Neural cell (in vitro differentiated cells): ENCODE data around the gene POLH. TPM values are rescaled to one million over a fixed set of nuclear protein-coding genes. Genes with fewer than 3 reads are reported as not detected.

ENCODE experiments used
- H2AFZ ChIP-seq: fragments of 200-600, 300-800 bp; sonication (generic), shearing (Covaris generic); 2 replicates; pipeline ENCODE4 v1.6.0; 2014; ENCODE audit warnings: low read depth, mild to moderate bottlenecking, antibody characterized with exemption, low read length, moderate library complexity
- H3F3A ChIP-seq: fragments of 200-600 bp; shearing (Covaris generic); 2 replicates; pipeline ENCODE4 v1.6.1; 2016; ENCODE audit warnings: mild to moderate bottlenecking, moderate library complexity, mixed read lengths, antibody characterized with exemption, low read length; ENCODE audit not compliant: insufficient read depth, poor library complexity, severe bottlenecking
- H3K27ac ChIP-seq: fragments of 200-600, 300-800 bp; sonication (generic), shearing (Covaris generic); 2 replicates; pipeline ENCODE4 v1.5.1; 2014; ENCODE audit warnings: mild to moderate bottlenecking, low read length, moderate library complexity
- H3K27me3 ChIP-seq: fragments of 300-800, 200-600 bp; sonication (generic), shearing (Covaris generic); 2 replicates; pipeline ENCODE4 v1.6.0; 2014; ENCODE audit warnings: mild to moderate bottlenecking, low read depth, low read length, moderate library complexity; ENCODE audit not compliant: insufficient read depth
- H3K36me3 ChIP-seq: fragments of 300-800, 200-600 bp; sonication (generic), shearing (Covaris generic); 2 replicates; pipeline ENCODE4 v1.5.1; 2014; ENCODE audit warnings: mild to moderate bottlenecking, antibody characterized with exemption, low read length, moderate library complexity; ENCODE audit not compliant: insufficient read depth
- H3K4me2 ChIP-seq: fragments of 300-800, 200-600 bp; sonication (generic), shearing (Covaris generic); 2 replicates; pipeline ENCODE4 v1.6.0; 2014; ENCODE audit warnings: mild to moderate bottlenecking, low read length
- H3K4me3 ChIP-seq: fragments of 300-800, 200-600 bp; sonication (generic), shearing (Covaris generic); 2 replicates; pipeline ENCODE4 v1.5.1; 2014; ENCODE audit warnings: mild to moderate bottlenecking, low read length, moderate library complexity
- H3K79me2 ChIP-seq: fragments of 200-600 bp; shearing (Covaris generic); replicated peaks from 2 replicates; pipeline ENCODE4 v1.6.0; 2014; ENCODE audit warnings: mild to moderate bottlenecking, low read length, moderate library complexity; ENCODE audit not compliant: insufficient read depth
- H3K9ac ChIP-seq: fragments of 300-800, 200-600 bp; sonication (generic), shearing (Covaris generic); 2 replicates; pipeline ENCODE4 v1.6.1; 2016; ENCODE audit warnings: mild to moderate bottlenecking, low read length, mixed read lengths
- H3K9me2 ChIP-seq: fragments of 200-600 bp; shearing (Covaris generic); 2 replicates; pipeline ENCODE4 v1.6.1; 2016; ENCODE audit warnings: mild to moderate bottlenecking, low read length, mixed read lengths; ENCODE audit not compliant: insufficient read depth
- H3K9me3 ChIP-seq: fragments of 200-600, 300-800 bp; sonication (generic), shearing (Covaris generic); 2 replicates; pipeline ENCODE4 v1.6.1; 2016; ENCODE audit warnings: mild to moderate bottlenecking, mixed run types, low read length, moderate library complexity, mixed read lengths
- H4K20me1 ChIP-seq: fragments of 200-600 bp; shearing (Covaris generic); 2 replicates; pipeline ENCODE4 v1.6.1; 2016; ENCODE audit warnings: mild to moderate bottlenecking, mixed run types; ENCODE audit not compliant: insufficient read depth
- EP300 ChIP-seq: fragments of 450-650 bp; conservative IDR thresholded peaks from 2 replicates; pipeline ENCODE4 v1.6.1; 2014; ENCODE audit warnings: antibody characterized with exemption, mild to moderate bottlenecking, moderate library complexity; ENCODE audit not compliant: poor library complexity, severe bottlenecking
- EZH2 ChIP-seq: fragments of 200-600, 300-800 bp; shearing (Covaris generic), sonication (generic); IDR thresholded peaks from 2 replicates; pipeline ENCODE4 v1.6.1; 2014; ENCODE audit warnings: antibody characterized with exemption, low read length, borderline replicate concordance, mild to moderate bottlenecking; ENCODE audit not compliant: insufficient read depth, poor library complexity, severe bottlenecking
- MXI1 ChIP-seq: fragments of 450-650 bp; conservative IDR thresholded peaks from 2 replicates; pipeline ENCODE4 v1.6.1; 2014; ENCODE audit warnings: antibody characterized with exemption, mild to moderate bottlenecking; ENCODE audit not compliant: poor library complexity, severe bottlenecking
- POLR2AphosphoS5 ChIP-seq: IDR thresholded peaks from 2 replicates; pipeline ENCODE4 v1.6.1; 2012
- RAD21 ChIP-seq: fragments of 450-650 bp; conservative IDR thresholded peaks from 2 replicates; pipeline ENCODE4 v1.6.1; 2014; ENCODE audit warnings: antibody characterized with exemption, mild to moderate bottlenecking, moderate library complexity
- SMC3 ChIP-seq: fragments of 450-650 bp; conservative IDR thresholded peaks from 2 replicates; pipeline ENCODE4 v1.6.1; 2014; ENCODE audit warnings: antibody characterized with exemption, mild to moderate bottlenecking, moderate library complexity; ENCODE audit not compliant: poor library complexity
- TAF1 ChIP-seq: IDR thresholded peaks from 2 replicates; pipeline ENCODE4 v1.6.1; 2012; ENCODE audit warnings: low read depth
- polyA plus RNA-seq: library from polyadenylated mRNA; depleted of rRNA; stranded (reverse); fragments of >200 nt; gene quantifications from 2 replicates; pipeline ENCODE4 v1.2.3, GENCODE V29; 2014
- TF ChIP-seq, protein P1 (sequence below): fragments of 450-650 bp; IDR thresholded peaks from 2 replicates; pipeline ENCODE4 v1.5.1; 2014; ENCODE audit warnings: antibody characterized with exemption, mild to moderate bottlenecking, moderate library complexity; ENCODE audit not compliant: poor library complexity, severe bottlenecking
- TF ChIP-seq, protein P2 (sequence below): IDR thresholded peaks from 2 replicates; pipeline ENCODE4 v1.6.1; 2012; ENCODE audit warnings: borderline replicate concordance

Gene POLH
- polyA plus RNA-seq, 1 donor from 2014 or later: 6.5 TPM

DNA sequence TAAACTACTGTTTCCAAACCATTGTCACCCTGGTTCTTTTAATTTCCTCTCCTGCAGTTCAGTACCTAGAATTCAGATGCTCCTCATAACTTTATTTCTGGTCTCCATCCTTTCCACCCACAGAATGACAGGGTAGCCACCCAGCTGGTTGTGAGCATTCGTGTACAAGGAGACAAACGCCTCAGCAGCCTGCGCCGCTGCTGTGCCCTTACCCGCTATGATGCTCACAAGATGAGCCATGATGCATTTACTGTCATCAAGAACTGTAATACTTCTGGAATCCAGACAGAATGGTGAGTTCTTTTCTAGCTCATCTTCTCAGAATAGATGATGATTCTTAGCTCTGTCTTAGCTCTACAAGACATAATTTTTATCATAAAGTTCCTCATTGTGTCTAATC lies 34.4 kb downstream of the POLH start:
- Histone ChIP-seq H3K27me3 (no peaks in the 10 kb centered on the region), H3K36me3 (no peaks in the 10 kb centered on the region), H3K9me3 (no peaks in the 10 kb centered on the region), H4K20me1 (no peaks in the 10 kb centered on the region), H3K79me2 (no peaks in the 10 kb centered on the region), H3K9me2 (no peaks in the 10 kb centered on the region), H3K27ac (no peak overlapping the region), H3K4me2 (no peak overlapping the region), H2AFZ (no peak overlapping the region), H3K4me3 (no peak overlapping the region), H3F3A (no peaks in the 10 kb centered on the region), H3K9ac (no peak overlapping the region)
- TF ChIP-seq EP300 (no peak), SMC3 (no peak), POLR2AphosphoS5 (no peak), MXI1 (no peak), RAD21 (no peak), EZH2 (no peak), TAF1 (no peak)
- TF ChIP-seq, protein P1, sequence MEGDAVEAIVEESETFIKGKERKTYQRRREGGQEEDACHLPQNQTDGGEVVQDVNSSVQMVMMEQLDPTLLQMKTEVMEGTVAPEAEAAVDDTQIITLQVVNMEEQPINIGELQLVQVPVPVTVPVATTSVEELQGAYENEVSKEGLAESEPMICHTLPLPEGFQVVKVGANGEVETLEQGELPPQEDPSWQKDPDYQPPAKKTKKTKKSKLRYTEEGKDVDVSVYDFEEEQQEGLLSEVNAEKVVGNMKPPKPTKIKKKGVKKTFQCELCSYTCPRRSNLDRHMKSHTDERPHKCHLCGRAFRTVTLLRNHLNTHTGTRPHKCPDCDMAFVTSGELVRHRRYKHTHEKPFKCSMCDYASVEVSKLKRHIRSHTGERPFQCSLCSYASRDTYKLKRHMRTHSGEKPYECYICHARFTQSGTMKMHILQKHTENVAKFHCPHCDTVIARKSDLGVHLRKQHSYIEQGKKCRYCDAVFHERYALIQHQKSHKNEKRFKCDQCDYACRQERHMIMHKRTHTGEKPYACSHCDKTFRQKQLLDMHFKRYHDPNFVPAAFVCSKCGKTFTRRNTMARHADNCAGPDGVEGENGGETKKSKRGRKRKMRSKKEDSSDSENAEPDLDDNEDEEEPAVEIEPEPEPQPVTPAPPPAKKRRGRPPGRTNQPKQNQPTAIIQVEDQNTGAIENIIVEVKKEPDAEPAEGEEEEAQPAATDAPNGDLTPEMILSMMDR: no peak
- TF ChIP-seq, protein P2, sequence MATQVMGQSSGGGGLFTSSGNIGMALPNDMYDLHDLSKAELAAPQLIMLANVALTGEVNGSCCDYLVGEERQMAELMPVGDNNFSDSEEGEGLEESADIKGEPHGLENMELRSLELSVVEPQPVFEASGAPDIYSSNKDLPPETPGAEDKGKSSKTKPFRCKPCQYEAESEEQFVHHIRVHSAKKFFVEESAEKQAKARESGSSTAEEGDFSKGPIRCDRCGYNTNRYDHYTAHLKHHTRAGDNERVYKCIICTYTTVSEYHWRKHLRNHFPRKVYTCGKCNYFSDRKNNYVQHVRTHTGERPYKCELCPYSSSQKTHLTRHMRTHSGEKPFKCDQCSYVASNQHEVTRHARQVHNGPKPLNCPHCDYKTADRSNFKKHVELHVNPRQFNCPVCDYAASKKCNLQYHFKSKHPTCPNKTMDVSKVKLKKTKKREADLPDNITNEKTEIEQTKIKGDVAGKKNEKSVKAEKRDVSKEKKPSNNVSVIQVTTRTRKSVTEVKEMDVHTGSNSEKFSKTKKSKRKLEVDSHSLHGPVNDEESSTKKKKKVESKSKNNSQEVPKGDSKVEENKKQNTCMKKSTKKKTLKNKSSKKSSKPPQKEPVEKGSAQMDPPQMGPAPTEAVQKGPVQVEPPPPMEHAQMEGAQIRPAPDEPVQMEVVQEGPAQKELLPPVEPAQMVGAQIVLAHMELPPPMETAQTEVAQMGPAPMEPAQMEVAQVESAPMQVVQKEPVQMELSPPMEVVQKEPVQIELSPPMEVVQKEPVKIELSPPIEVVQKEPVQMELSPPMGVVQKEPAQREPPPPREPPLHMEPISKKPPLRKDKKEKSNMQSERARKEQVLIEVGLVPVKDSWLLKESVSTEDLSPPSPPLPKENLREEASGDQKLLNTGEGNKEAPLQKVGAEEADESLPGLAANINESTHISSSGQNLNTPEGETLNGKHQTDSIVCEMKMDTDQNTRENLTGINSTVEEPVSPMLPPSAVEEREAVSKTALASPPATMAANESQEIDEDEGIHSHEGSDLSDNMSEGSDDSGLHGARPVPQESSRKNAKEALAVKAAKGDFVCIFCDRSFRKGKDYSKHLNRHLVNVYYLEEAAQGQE: no peak

DNA sequence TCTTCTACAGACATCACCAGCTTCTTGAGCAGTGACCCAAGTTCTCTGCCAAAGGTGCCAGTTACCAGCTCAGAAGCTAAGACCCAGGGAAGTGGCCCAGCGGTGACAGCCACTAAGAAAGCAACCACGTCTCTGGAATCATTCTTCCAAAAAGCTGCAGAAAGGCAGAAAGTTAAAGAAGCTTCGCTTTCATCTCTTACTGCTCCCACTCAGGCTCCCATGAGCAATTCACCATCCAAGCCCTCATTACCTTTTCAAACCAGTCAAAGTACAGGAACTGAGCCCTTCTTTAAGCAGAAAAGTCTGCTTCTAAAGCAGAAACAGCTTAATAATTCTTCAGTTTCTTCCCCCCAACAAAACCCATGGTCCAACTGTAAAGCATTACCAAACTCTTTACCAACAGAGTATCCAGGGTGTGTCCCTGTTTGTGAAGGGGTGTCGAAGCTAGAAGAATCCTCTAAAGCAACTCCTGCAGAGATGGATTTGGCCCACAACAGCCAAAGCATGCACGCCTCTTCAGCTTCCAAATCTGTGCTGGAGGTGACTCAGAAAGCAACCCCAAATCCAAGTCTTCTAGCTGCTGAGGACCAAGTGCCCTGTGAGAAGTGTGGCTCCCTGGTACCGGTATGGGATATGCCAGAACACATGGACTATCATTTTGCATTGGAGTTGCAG lies 37.9 kb downstream of the POLH start:
- TF ChIP-seq, protein P2: no peak
- TF ChIP-seq RAD21 (no peak), POLR2AphosphoS5 (no peak), MXI1 (no peak)
- TF ChIP-seq, protein P1: no peak
- no peaks in the 10 kb centered on the region for H3K9me2 ChIP-seq
- no peaks in the 10 kb centered on the region for H4K20me1 ChIP-seq
- no peak overlapping the region for H3K9ac ChIP-seq
- H2AFZ ChIP-seq: no peak overlapping the region
- no peaks in the 10 kb centered on the region for H3K36me3 ChIP-seq
- H3K4me2 ChIP-seq: no peak overlapping the region
- no peaks in the 10 kb centered on the region for H3K9me3 ChIP-seq
- H3F3A ChIP-seq: no peaks in the 10 kb centered on the region
- H3K79me2 ChIP-seq: no peaks in the 10 kb centered on the region
- no peak overlapping the region for H3K27ac ChIP-seq
- no peaks in the 10 kb centered on the region for H3K27me3 ChIP-seq
- H3K4me3 ChIP-seq: no peak overlapping the region
